Tibial nerve (tissue), 4 donors: ENCODE data around the gene S100A1. TPM values are rescaled to one million over a fixed set of nuclear protein-coding genes. Genes with fewer than 3 reads are reported as not detected.

Experiments used
- DNase-seq, 2 donors: peaks; one replicate each; pipeline ENCODE4 v3.0.0-alpha.2; 2019; ENCODE audit warnings: low spot score in 2 of 2
- H3K27ac ChIP-seq, 4 donors: fragments of 200-600 bp; sonication (generic) in 3 of 4; one replicate each; pipeline ENCODE4 v1.5.1; 2017 to 2019; ENCODE audit warnings: mild to moderate bottlenecking in 1 of 4
- H3K27me3 ChIP-seq, 2 donors: fragments of 200-600 bp; sonication (generic) in 1 of 2; one replicate each; pipeline versions ENCODE4 v1.5.1 to v1.6.0; 2017 to 2019
- H3K36me3 ChIP-seq, 3 donors: fragments of 200-600 bp; sonication (generic); one replicate each; pipeline ENCODE4 v1.5.1; 2018 to 2019
- H3K4me1 ChIP-seq, 4 donors: fragments of 200-600 bp; sonication (generic) in 3 of 4; one replicate each; pipeline ENCODE4 v1.5.1; 2017 to 2019
- H3K4me3 ChIP-seq, 4 donors: fragments of 200-600 bp; sonication (generic) in 3 of 4; one replicate each; pipeline ENCODE4 v1.5.1; 2017 to 2019; ENCODE audit warnings: mild to moderate bottlenecking in 1 of 4, moderate library complexity in 1 of 4
- H3K9me3 ChIP-seq, 4 donors: fragments of 200-600 bp; sonication (generic) in 3 of 4; one replicate each; pipeline ENCODE4 v1.5.1; 2017 to 2019
- EP300 ChIP-seq, 2 donors: sonication (generic); formaldehyde crosslinking; IDR thresholded peaks; one replicate each; pipeline ENCODE4 v1.6.1; 2017; ENCODE audit warnings: antibody characterized with exemption in 2 of 2, mild to moderate bottlenecking in 1 of 2
- POLR2A ChIP-seq, 2 donors: fragments of 450-650 bp; IDR thresholded peaks; one replicate each; pipeline ENCODE4 v1.6.1; 2017; ENCODE audit warnings: antibody characterized with exemption in 2 of 2, mild to moderate bottlenecking in 2 of 2, moderate library complexity in 2 of 2
- WGBS, 2 donors: methylation state at CpG; one replicate each; pipeline ENCODE4 v1.1.5; 2018; 5-methylcytosine and 5-hydroxymethylcytosine counted together
- total RNA-seq, 4 donors: library from RNA; depleted of rRNA; stranded (reverse); fragments of >200 nt; gene quantifications; one replicate each; pipeline ENCODE4 v1.1.0, GENCODE V29; 2016
- TF ChIP-seq, protein P1 (sequence below), 5 experiments: fragments of 200-600 bp in 3 of 5; fragments of 450-650 bp in 2 of 5; sonication (generic) in 3 of 5; IDR thresholded peaks; one replicate each; pipeline ENCODE4 v1.5.1; 2016 to 2019; ENCODE audit warnings: antibody characterized with exemption in 5 of 5, mild to moderate bottlenecking in 3 of 5, moderate library complexity in 2 of 5

S100A1 gene
- total RNA-seq, 4 donors from 2014 or later: 41.4 to 102 (median 69.2) TPM

DNA sequence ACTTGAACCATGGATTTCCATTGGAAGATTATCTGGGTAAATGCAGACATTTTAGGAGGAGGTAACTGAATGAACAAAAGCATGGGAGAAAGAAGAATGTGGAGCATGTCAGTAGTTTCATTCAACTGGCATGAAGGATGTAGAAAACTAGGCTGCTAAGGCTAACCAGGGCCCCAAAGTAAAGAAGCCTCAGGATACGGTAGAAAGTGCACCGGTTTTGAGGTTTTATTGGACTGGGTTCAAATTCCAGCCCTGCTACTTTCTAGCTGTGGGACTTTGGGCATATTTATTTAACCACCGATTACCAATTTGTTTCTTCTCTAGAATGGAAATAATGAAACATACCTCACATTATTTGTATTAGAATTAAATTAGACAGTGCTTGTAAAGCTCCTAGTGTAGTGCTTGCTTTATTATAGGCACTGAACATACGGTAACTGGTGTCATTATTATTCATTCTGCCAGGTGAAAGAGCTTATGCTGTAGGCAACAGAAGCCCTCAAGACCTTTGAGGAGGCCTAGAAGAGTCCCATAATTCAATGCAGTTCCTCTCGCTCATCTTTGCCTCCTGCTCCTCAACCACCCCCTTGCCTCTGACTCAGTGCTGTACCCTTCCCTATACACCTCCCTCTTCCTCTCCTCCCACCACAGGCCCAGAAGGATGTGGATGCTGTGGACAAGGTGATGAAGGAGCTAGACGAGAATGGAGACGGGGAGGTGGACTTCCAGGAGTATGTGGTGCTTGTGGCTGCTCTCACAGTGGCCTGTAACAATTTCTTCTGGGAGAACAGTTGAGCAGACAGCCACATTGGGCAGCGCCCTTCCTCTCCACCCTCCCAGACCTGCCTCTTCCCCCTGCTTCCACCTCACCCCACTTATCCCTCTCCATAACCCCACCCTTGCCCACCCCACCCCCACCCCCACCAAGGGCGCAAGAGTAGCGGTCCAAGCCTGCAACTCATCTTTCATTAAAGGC is 3.1 kb downstream of the S100A1 start:
- TF ChIP-seq POLR2A (IDR thresholded peaks at IDR 0.05): no peak
- TF ChIP-seq, protein P1, sequence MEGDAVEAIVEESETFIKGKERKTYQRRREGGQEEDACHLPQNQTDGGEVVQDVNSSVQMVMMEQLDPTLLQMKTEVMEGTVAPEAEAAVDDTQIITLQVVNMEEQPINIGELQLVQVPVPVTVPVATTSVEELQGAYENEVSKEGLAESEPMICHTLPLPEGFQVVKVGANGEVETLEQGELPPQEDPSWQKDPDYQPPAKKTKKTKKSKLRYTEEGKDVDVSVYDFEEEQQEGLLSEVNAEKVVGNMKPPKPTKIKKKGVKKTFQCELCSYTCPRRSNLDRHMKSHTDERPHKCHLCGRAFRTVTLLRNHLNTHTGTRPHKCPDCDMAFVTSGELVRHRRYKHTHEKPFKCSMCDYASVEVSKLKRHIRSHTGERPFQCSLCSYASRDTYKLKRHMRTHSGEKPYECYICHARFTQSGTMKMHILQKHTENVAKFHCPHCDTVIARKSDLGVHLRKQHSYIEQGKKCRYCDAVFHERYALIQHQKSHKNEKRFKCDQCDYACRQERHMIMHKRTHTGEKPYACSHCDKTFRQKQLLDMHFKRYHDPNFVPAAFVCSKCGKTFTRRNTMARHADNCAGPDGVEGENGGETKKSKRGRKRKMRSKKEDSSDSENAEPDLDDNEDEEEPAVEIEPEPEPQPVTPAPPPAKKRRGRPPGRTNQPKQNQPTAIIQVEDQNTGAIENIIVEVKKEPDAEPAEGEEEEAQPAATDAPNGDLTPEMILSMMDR (IDR thresholded peaks at IDR 0.05): no peak
- TF ChIP-seq EP300 (IDR thresholded peaks at IDR 0.05): no peak
- DNase-seq: no peak
- WGBS, 2 donors: 75 to 78% methylated on average over 10 of the region's 10 CpGs
- Histone ChIP-seq H3K9me3 (no peaks in the 10 kb centered on the region), H3K27me3 (no peaks in the 10 kb centered on the region), H3K27ac (peak overlapping the region in 3 of 4 donors; percentile 2 to 90 (median 3)), H3K4me3 (no peak overlapping the region), H3K36me3 (peaks cover 0 to 11% (median 0%) of the 10 kb centered on the region in 3 donors), H3K4me1 (peaks cover 0 to 64% (median 32%) of the 10 kb centered on the region in 4 donors)

DNA sequence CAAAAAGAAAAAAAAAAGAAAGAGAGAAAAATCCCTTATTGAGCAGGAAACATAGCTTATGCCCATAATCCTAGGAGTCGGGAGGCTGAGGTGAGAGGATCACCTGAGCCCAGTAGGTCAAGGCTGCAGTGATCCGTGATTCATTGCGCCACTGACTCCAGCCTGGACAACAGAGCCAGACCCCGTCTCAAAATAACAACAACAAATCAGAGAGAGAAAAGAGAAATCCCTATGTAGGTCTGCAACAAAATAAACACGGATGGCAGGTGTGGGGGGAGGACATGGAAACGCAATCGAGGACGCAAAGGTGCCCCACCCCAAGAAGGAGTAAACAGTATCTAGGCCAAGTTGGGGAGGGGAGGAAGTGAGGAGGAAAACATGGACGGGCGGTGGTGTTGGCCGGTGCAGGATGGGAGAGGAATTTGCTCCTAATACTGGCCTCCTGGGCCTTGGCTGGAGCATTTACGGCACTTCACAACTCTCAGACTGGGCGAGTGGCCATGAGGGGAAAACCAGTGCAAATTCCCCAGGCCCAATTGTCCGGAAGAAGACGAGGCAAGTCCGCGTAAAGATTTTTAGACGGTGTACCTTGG is 5.0 kb downstream of the S100A1 start:
- no peak for DNase-seq

DNA sequence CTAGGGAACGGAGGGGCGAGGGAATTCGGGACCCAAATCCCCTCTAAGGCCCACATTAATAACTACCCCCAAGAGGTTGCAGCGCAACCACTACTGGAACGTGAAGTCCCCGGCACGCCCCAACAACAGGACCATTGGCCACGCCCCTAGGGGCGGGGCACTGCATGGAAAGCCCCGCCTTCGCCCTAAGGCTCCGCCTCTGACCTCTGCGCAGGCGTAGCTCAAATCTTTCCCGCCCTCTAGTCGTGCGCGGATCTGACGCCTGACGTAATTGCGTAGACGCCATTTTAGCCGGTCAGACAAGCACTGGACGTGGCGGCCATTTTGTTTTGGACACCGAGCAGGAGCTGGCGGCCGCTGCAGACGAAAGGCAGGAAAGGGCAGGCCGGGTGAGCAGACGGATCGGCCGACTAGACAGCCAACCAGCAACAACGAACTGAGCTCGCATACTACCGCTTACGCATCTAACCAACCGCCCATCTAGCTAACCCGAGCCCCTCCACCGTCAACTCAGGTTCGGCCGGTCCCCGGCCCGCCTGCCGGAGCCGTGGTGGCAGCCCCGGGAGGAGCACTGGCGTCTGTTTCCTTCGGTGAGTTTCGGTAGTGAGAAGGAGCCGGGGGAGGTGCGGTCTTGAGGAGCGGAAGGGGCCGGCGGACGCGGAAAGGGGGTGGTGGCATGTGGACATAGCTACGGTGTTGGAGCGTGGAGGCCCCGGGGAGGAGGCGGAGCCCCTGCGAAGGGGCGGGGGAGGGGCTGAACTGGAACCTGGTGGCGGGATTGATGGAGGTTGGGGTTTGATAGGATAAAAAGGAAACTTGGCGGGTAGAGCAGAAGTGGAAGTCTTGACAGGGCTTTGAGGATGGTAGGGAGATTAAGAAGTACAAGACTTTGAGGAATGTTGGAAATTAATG is 5.8 kb downstream of the S100A1 start, which contains the start of gene CHTOP:
Gene CHTOP (plus strand): TSS at position 313 of the 912 bp plus-strand sequence. CDS start 2,523 bp downstream, outside the sequence.
- TF ChIP-seq, protein P1 (IDR thresholded peaks at IDR 0.05): peak in 1 of 5 experiments; percentile 54
- TF ChIP-seq EP300 (IDR thresholded peaks at IDR 0.05) (peak; percentile 95 to 97), POLR2A (IDR thresholded peaks at IDR 0.05) (peak; percentile 76 to 94)
- peak within 1 kb of the TSS; percentile 81 to 97 (median 88) for H3K4me3 ChIP-seq
- no peaks in the 10 kb centered on the region for H3K27me3 ChIP-seq
- H3K4me1 ChIP-seq: peaks cover 0 to 59% (median 27%) of the 10 kb centered on the region in 4 donors
- peak; percentile 98 to 99 for DNase-seq
- peaks cover 0 to 38% (median 12%) of the 10 kb centered on the region in 3 donors for H3K36me3 ChIP-seq
- H3K27ac ChIP-seq: peak within 1 kb of the TSS; percentile 98 to 100 (median 99)
- WGBS, 2 donors: 1% methylated on average over 40 to 45 of the region's 65 CpGs
- no peaks in the 10 kb centered on the region for H3K9me3 ChIP-seq

More for the DNA sequence above, 5.0 kb downstream of the S100A1 start:
- Histone ChIP-seq H3K36me3 (peaks cover 0 to 31% (median 10%) of the 10 kb centered on the region in 3 donors), H3K4me1 (peaks cover 0 to 65% (median 27%) of the 10 kb centered on the region in 4 donors), H3K27me3 (no peaks in the 10 kb centered on the region), H3K4me3 (peak overlapping the region; percentile 29 to 97 (median 88)), H3K27ac (peak overlapping the region; percentile 98 to 100 (median 99)), H3K9me3 (no peaks in the 10 kb centered on the region)
- 41% methylated on average over 18 of the region's 18 CpGs for WGBS, 2 donors
- no peak for TF ChIP-seq EP300 (IDR thresholded peaks at IDR 0.05)
- no peak for TF ChIP-seq POLR2A (IDR thresholded peaks at IDR 0.05)
- TF ChIP-seq, protein P1 (IDR thresholded peaks at IDR 0.05): no peak

DNA sequence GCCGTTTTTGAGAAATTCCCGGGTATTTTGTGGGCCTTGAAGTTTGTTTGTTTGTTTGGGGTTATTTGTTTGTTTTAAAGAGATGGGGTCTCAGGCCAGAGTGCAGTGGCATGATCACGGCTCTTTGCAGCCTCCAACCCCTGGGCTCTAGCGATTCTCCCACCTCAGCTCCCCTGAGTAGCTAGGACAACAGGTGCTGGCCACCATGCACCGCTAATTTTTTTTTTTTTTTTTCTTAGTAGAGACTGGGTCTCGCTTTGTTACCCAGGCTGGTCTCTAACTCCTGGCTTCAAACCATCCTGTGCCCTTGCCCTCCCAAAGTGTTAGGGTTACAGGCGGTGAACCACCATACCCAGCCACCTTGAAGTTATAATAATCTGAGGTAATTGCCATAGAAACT is 7.6 kb downstream of the S100A1 start:
- TF ChIP-seq EP300 (IDR thresholded peaks at IDR 0.05) (no peak), POLR2A (IDR thresholded peaks at IDR 0.05) (no peak)
- TF ChIP-seq, protein P1 (IDR thresholded peaks at IDR 0.05): no peak
- H3K4me3 ChIP-seq: peak overlapping the region in 1 of 4 donors; percentile 97
- H3K36me3 ChIP-seq: peaks cover 0 to 57% (median 18%) of the 10 kb centered on the region in 3 donors
- H3K27me3 ChIP-seq: no peaks in the 10 kb centered on the region
- no peak for DNase-seq
- H3K4me1 ChIP-seq: peaks cover 0 to 54% (median 23%) of the 10 kb centered on the region in 4 donors
- no peaks in the 10 kb centered on the region for H3K9me3 ChIP-seq
- 89 to 90% methylated on average over 7 of the region's 7 CpGs for WGBS, 2 donors
- H3K27ac ChIP-seq: peak overlapping the region in 2 of 4 donors; percentile 99
